ENCODE data around the gene MYH10. TPM values are rescaled to one million over a fixed set of nuclear protein-coding genes. Genes with fewer than 3 reads are reported as not detected.

Gene MYH10
- total and polyA plus RNA-seq, 2 experiments from 2014 or later, result 75.6 to 87.8 TPM

- no peak overlapping the region for H3K4me3 ChIP-seq
- DNase-seq (ENCODE audit: low spot score), result no peak
- peaks cover 5% of the 10 kb centered on the region for H3K4me1 ChIP-seq (ENCODE audit: insufficient read depth)
- H4K20me1 ChIP-seq (ENCODE audit: insufficient read depth, poor library complexity, severe bottlenecking), result no peaks in the 10 kb centered on the region
- H3K27me3 ChIP-seq, result no peaks in the 10 kb centered on the region
- H3K79me2 ChIP-seq, result peaks cover 3% of the 10 kb centered on the region
- H3K27ac ChIP-seq, result no peak overlapping the region
- 95% methylated on average over 33 of the region's 33 CpGs for WGBS (ENCODE audit: low lambda C conversion rate, missing lambda C conversion rate)
- H3K9me3 ChIP-seq (ENCODE audit: low read depth), result peaks cover 7% of the 10 kb centered on the region
- H3K4me2 ChIP-seq, result no peak overlapping the region
- no peak for TF ChIP-seq EZH2 (IDR thresholded peaks at IDR 0.05; ENCODE audit: borderline replicate concordance)
- TF ChIP-seq EZH2phosphoT487 (IDR thresholded peaks at IDR 0.05; ENCODE audit: low read depth, severe bottlenecking, unreplicated experiment), result no peak
- no peak for TF ChIP-seq CTCF (IDR thresholded peaks at IDR 0.05; ENCODE audit: poor library complexity)
- H3K9me2 ChIP-seq (replicated peaks; ENCODE audit: insufficient read depth), result no peaks in the 10 kb centered on the region
- H2AFZ ChIP-seq, result no peak overlapping the region
- H3K36me3 ChIP-seq (replicated peaks; ENCODE audit: insufficient read depth, low read depth), result peaks cover 12% of the 10 kb centered on the region
Observed at GRCh38 chr17:8480011-8480976, 150.2 kb downstream of the MYH10 start.

- H3K27ac ChIP-seq, result no peak overlapping the region
- H2AFZ ChIP-seq, result no peak overlapping the region
- H3K9me3 ChIP-seq (ENCODE audit: low read depth), result peaks cover 2% of the 10 kb centered on the region
- H3K79me2 ChIP-seq, result no peaks in the 10 kb centered on the region
- no peak overlapping the region for H3K4me2 ChIP-seq
- TF ChIP-seq EZH2phosphoT487 (IDR thresholded peaks at IDR 0.05; ENCODE audit: low read depth, severe bottlenecking, unreplicated experiment) (no peak), CTCF (IDR thresholded peaks at IDR 0.05; ENCODE audit: poor library complexity) (no peak), EZH2 (IDR thresholded peaks at IDR 0.05; ENCODE audit: borderline replicate concordance) (no peak)
- peaks cover 12% of the 10 kb centered on the region for H3K36me3 ChIP-seq (replicated peaks; ENCODE audit: insufficient read depth, low read depth)
- no peaks in the 10 kb centered on the region for H3K27me3 ChIP-seq
- WGBS (ENCODE audit: low lambda C conversion rate, missing lambda C conversion rate), result 93% methylated on average over 11 of the region's 11 CpGs
- H3K4me3 ChIP-seq, result no peak overlapping the region
- no peaks in the 10 kb centered on the region for H4K20me1 ChIP-seq (ENCODE audit: insufficient read depth, poor library complexity, severe bottlenecking)
- DNase-seq (ENCODE audit: low spot score), result no peak
- no peaks in the 10 kb centered on the region for H3K9me2 ChIP-seq (replicated peaks; ENCODE audit: insufficient read depth)
- H3K4me1 ChIP-seq (ENCODE audit: insufficient read depth), result peaks cover 5% of the 10 kb centered on the region
Observed at GRCh38 chr17:8479431-8479947, 151.0 kb downstream of the MYH10 start.

GRCh38 chr17:8477715-8478441 lies 152.6 kb downstream of the MYH10 start:
- WGBS (ENCODE audit: low lambda C conversion rate, missing lambda C conversion rate), result 91% methylated on average over 22 of the region's 22 CpGs
- Histone ChIP-seq H3K9me3 (ENCODE audit: low read depth) (no peaks in the 10 kb centered on the region), H3K4me2 (no peak overlapping the region), H2AFZ (no peak overlapping the region), H3K27me3 (no peaks in the 10 kb centered on the region), H4K20me1 (ENCODE audit: insufficient read depth, poor library complexity, severe bottlenecking) (no peaks in the 10 kb centered on the region), H3K4me1 (ENCODE audit: insufficient read depth) (peaks cover 5% of the 10 kb centered on the region), H3K27ac (peak overlapping the region; percentile 48), H3K36me3 (replicated peaks; ENCODE audit: insufficient read depth, low read depth) (peaks cover 9% of the 10 kb centered on the region), H3K4me3 (no peak overlapping the region), H3K79me2 (no peaks in the 10 kb centered on the region), H3K9me2 (replicated peaks; ENCODE audit: insufficient read depth) (no peaks in the 10 kb centered on the region)
- DNase-seq (ENCODE audit: low spot score), result peak; percentile 33
- TF ChIP-seq EZH2 (IDR thresholded peaks at IDR 0.05; ENCODE audit: borderline replicate concordance) (no peak), CTCF (IDR thresholded peaks at IDR 0.05; ENCODE audit: poor library complexity) (no peak), EZH2phosphoT487 (IDR thresholded peaks at IDR 0.05; ENCODE audit: low read depth, severe bottlenecking, unreplicated experiment) (no peak)
